HG02571 (cell line): ENCODE data around the gene SMIM24.

Experiments used
- ATAC-seq: cut with Tn5 transposase; IDR thresholded peaks from one replicate; pipeline ENCODE4 v1.9.1; 2021; ENCODE audit warnings: mild to moderate bottlenecking, moderate library complexity; ENCODE audit not compliant: unreplicated experiment

SMIM24 gene

GRCh38 chr19:3499738-3500428 lies 19.6 kb upstream of the SMIM24 start:
- ATAC-seq = no peak

GRCh38 chr19:3497757-3498520 lies 17.6 kb upstream of the SMIM24 start:
- ATAC-seq = no peak

DNA sequence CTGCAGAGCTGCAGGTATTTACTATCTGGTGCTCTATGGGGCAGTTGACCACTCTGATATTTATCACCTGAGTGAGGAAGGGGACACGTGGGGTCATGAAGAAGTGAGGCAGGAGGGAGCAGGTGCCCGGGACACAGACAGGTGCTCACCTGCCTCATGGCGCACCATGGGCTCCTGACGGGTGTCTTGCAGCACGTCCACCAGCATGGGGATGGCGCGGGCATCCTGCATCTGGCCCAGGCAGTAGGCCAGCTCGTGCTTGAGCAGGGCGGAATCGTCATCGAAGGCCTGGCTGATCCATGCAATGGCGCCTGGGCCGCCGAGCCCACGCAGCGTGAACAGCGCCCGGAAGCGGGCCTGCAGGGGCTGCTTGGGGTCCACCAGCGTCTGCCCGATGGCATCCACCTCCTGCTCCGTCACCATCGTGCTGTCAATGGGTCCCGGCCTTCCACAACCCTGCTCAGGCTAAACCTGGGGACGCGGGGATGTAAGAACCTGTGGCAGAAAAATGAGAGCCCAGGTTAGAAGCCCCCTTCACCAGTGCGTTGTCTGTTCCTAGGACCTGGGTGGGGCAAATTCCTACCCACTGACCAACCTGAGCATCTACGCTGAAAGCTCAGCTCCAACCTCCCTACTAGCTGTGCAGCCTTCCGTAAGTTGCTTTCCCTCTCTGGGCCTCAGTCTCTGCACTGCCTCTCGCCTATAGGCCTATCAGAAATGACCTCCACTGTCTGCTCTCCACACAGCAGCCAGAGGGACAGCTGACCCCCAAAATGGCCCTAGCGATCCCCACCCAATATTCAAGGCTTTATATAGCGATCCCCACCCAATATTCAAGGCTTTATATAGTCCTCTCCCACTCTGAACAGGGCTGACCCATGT lies 16.3 kb upstream of the SMIM24 start:
- no peak for ATAC-seq

- no peak for ATAC-seq
Observed at GRCh38 chr19:3494559-3494958, 14.2 kb upstream of the SMIM24 start.

- ATAC-seq = no peak
Observed at GRCh38 chr19:3494051-3494450, 13.7 kb upstream of the SMIM24 start.

DNA sequence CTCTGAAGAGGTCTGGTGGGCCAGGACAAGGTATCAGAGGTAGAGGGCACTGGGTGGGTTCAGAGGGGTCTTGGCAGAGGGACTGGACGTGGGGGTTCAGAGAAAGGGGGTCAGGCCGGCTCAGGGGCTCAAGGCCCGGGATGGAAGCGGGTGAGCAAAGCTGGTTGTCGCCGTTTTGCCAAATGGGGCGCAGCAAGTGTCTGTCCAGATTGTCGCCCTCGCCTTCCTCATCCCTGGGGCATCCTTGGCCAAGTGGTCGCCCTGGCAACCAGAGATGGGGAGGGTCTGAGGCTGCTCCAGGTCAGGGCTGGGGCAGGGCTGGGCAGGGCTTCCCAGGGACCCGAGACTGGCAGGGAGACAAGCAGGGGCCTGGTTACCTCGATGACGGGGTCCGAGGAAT lies 13.3 kb upstream of the SMIM24 start:
- no peak for ATAC-seq

- ATAC-seq = no peak
Observed at GRCh38 chr19:3492919-3493318, 12.6 kb upstream of the SMIM24 start.

DNA sequence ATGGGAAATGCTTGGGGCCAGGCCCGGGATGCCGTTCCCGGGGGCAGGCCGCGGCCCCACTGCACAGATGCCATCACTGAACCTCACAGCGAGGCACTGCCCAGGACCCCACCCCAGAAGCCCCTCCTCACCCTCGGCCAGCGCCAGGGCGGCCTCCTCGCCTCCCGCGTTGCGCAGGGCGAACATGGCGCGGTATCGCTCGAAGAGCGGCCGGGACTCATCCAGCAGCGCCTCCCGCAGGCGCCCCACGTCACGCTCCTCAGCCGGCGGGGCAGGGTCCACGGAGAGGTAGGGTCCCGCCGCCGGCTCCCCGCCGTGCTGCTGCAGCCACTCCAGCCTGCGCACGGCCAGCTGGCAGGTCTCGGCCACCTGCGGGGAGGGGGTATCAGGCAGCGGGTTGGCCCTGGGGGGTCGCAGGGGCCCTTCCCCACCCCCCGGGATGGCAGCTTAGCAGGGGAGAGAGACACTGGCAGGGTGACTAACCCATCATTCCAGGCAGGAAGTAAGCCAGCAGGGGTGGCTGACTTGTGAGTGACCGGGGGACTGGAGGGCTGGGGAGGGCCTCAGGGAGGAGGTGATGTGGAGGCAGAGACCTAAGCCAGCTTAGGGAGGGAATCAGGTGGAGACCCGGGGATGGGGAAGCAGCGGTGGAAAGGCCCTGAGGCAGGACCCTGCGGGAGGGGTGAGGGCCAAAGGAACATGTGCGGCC lies 12.0 kb upstream of the SMIM24 start:
- no peak for ATAC-seq

- no peak for ATAC-seq
Observed at GRCh38 chr19:3491396-3492119, 11.2 kb upstream of the SMIM24 start.

GRCh38 chr19:3483226-3483628 lies 2.9 kb upstream of the SMIM24 start, which contains the start of gene SMIM44:
Gene SMIM44 (minus strand): TSS chr19:3483441. CDS start chr19:3483403, 38 bp downstream.
- no peak for ATAC-seq

- no peak for ATAC-seq
Observed at GRCh38 chr19:3482507-3483225, 2.3 kb upstream of the SMIM24 start.

- ATAC-seq = no peak
Observed at GRCh38 chr19:3481241-3482090, 1.1 kb upstream of the SMIM24 start.

- no peak for ATAC-seq
Observed at GRCh38 chr19:3479834-3480215, 500 bp downstream of the SMIM24 start.

DNA sequence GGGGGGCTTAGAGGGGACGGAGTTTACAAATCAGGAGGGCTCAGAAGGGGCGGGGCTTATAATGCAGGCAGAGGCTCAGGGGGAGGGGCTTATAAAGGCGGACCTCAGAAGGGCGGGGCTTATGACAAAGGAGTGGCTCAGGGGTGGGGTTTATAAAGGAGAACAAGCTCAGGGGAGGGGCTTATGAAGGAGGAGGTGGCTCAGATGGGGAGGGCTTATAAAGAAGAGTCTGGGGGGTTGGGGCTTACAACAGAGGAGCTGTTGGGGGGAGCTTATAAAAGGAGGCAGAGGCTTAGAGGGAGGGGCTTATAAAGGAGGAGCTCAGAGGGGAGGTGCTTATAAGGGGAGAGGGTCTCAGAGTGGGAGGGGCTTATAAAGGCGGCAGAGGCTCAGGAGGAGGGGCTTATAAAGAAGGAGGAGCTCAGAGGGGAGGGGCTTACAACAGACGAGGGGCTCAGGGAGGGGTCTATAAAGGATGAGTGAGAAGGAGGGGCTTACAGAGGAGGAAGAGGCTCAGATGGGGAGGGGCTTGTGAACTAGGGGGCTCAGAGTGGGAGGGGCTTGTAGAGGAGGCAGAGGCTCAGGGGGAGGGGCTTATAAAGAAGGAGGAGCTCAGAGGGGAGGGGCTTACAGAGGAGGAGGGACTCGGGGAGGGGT lies 1.0 kb downstream of the SMIM24 start:
- no peak for ATAC-seq

DNA sequence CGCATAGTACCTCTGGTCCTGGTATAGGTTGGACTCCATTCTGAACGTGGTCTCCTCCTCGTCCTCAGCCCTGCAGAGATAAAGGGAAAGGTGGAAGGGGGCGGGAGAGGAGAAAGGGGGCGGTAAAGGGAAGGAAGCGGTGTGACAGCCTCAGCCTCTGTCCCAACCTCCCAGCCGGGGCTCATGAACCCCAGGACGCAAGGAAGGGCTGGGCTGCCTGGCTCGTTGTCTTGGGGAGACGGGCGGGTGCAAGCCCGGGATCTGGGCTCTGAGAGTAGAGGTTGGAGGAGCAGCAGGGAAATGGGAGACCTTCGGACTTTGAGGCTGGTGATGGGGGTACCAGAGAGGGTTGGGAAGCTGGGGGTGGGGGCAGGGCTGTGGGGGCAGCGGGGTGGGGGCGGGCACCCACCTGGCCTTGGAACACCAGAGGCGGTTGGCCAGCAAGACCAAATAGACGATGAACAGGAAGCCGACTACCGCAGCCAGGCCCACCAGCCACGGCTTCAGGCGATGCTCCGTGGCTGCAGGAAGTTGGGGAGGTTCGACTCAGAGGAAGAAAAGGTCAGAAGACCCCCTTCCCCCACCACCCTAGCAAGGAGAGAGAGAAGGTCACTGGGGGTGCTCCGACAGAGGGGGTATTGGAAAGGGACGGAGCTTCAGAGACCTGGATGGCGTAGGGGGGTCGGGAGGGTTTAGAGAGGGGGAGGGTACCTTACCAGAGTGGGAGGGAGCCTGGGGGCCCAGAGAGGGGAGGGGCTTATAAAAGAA lies 1.7 kb downstream of the SMIM24 start:
- ATAC-seq = no peak

DNA sequence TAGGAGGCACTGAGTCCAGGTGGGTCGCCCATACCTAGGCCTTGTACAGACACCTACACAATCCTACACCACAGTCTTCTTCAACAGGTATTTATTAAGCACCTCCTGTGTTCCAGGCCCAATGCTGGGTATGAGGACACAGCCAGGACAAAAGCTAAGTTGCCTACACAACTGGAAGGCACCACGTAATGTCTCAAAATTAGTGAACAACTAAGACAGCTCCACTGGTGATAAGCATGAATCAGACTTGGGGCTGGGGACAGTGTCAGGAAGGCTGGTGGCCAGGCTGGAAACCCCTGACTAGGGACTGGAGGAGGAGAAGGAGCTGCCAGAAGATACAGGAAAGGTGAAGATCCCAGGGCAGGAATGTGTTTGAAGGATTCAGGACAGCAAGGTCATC lies 2.4 kb downstream of the SMIM24 start:
- no peak for ATAC-seq

DNA sequence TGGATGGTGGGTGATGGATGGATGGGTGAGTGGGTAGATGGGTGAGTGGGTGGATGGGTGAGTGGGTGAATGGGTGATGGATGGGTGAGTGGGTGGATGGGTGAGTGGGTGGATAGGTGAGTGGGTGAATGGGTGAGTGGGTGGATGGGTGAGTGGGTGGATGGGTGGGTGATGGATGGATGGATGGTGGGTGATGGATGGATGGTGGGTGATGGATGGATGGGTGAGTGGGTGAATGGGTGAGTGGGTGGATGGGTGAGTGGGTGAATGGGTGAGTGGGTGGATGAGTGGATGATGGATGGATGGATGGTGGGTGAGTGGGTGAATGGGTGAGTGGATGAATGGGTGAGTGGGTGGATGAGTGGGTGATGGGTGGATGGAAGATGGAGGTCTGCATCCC lies 2.8 kb downstream of the SMIM24 start:
- ATAC-seq = no peak
